Type B pancreatic cell (in vitro differentiated cells): ENCODE measurements around the gene RBM34. TPM values are rescaled to one million over a fixed set of nuclear protein-coding genes. Genes with fewer than 3 reads are reported as not detected.
A peak's percentile ranks its signal among the peaks of the same experiment; 100 is the strongest.

Source experiments
- DNase-seq: peaks from one replicate; pipeline ENCODE4 v3.0.0; 2021; ENCODE audit warnings: mixed read lengths; ENCODE audit not compliant: unreplicated experiment; ENCODE audit errors: extremely low spot score
- H3K27ac Mint-ChIP-seq: 2 replicates; pipeline ENCODE4 v1.8.0; 2021; ENCODE audit warnings: mild to moderate bottlenecking, mixed read lengths
- H3K27me3 Mint-ChIP-seq: 2 replicates; pipeline ENCODE4 v1.8.0; 2021; ENCODE audit warnings: mixed read lengths
- H3K36me3 Mint-ChIP-seq: 2 replicates; pipeline ENCODE4 v1.8.0; 2021; ENCODE audit warnings: mixed read lengths
- H3K4me1 Mint-ChIP-seq: one replicate; pipeline ENCODE4 v1.8.0; 2021; ENCODE audit warnings: mixed read lengths; ENCODE audit not compliant: unreplicated experiment
- H3K4me3 Mint-ChIP-seq: 2 replicates; pipeline ENCODE4 v1.8.0; 2021; ENCODE audit warnings: mild to moderate bottlenecking, mixed read lengths
- H3K9me3 Mint-ChIP-seq: 2 replicates; pipeline ENCODE4 v1.8.0; 2021; ENCODE audit warnings: mixed read lengths
- CTCF ChIP-seq: fragments of 200-600 bp; sonication (generic); conservative IDR thresholded peaks from 2 replicates; pipeline ENCODE4 v1.5.0; 2021; ENCODE audit warnings: antibody characterized with exemption, mild to moderate bottlenecking
- total RNA-seq: library from RNA; stranded (reverse); gene quantifications from 2 replicates; pipeline ENCODE4 v1.2.1, GENCODE V29; 2021; ENCODE audit warnings: low replicate concordance

The RBM34 gene
- total RNA-seq, 1 donor from 2014 or later = 74.9 TPM

DNA sequence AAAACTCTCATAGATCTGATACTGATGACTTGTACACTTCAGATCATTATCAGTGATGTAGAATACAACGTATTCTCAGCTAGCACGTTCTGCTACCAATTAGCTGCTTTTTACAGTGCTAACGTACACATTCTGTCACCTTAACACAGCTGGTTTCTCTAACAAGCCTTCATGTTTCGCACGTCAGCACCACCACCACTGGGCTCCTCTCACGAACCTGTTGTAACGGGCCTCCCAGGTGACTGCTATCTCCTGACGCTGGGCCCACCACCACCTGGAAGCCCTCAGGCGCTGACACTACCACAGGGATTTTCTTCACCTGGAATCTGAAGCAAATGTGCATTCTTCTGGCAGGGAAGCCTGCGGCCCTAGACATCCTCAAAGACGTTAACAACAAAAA lies 52.2 kb downstream of the RBM34 start:
- DNase-seq = peak; percentile 39
- Mint-ChIP-seq H3K4me3 (no peak overlapping the region), H3K27ac (peak overlapping the region; percentile 62), H3K4me1 (peaks cover 14% of the 10 kb centered on the region), H3K27me3 (no peaks in the 10 kb centered on the region), H3K36me3 (peaks cover 34% of the 10 kb centered on the region), H3K9me3 (no peaks in the 10 kb centered on the region)
- TF ChIP-seq CTCF = no peak

DNA sequence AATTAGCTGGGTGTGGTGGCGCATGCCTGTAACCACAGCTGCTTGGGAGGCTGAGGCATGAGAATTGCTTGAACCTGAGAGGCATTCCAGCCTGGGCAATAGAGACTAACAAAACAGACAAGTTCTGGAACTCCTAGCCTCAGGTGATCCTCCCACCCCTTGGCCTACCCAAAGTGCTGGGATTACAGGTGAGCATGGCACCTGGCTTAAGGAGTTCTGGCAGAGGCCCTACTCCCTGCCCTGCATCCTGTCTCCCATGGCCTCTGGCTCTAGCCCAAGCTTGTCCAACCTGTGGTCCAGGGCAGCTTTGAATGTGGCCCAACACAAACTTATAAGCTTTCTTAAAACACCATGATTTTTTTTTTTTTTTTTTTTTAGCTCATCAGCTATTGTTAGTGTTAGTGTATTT lies 52.9 kb downstream of the RBM34 start:
- H3K4me3 Mint-ChIP-seq = no peak overlapping the region
- DNase-seq = peak; percentile 48
- H3K27ac Mint-ChIP-seq = no peak overlapping the region
- H3K4me1 Mint-ChIP-seq = peaks cover 17% of the 10 kb centered on the region
- H3K27me3 Mint-ChIP-seq = no peaks in the 10 kb centered on the region
- H3K9me3 Mint-ChIP-seq = no peaks in the 10 kb centered on the region
- TF ChIP-seq CTCF = no peak
- peaks cover 28% of the 10 kb centered on the region for H3K36me3 Mint-ChIP-seq

DNA sequence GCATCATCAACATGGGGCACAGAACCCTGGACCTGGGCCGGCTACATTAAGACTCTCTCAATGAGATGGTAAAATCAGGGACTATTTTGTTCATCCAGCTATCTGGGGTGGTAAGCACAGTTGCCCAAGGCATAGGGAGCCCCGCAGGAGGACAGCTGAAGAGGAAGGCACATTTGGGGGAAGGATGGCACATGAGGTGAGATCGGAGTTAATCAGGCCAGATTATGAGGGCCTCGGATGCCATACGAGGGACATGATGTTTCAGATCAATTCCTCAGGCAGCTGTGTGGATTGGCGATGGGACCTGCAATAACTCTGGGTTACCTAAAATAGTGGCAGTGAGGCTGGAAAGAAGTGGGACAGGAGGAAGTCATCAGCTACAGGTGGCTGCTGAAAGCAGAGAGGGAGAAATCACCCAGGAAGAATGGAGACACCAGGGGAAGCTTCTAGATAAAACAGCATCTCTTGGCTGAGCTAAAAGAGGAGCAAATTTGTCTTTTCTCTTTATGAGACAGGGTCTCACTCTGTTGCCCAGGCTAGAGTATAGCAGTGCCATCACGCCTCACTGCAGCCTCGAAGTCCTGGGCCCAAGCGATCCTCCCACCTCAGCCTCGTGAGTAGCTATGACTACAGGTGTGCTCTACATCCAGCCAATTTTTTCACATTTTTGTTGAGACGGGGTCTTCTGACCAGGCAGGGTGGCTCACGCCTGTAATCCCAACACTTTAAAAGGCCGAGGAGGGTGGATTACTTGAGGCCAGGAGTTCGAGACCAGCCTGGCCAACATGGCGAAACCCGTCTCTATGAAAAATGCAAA lies 53.5 kb downstream of the RBM34 start:
- Mint-ChIP-seq H3K4me3 (no peak overlapping the region), H3K9me3 (no peaks in the 10 kb centered on the region), H3K27ac (peak overlapping the region; percentile 3), H3K4me1 (peaks cover 21% of the 10 kb centered on the region), H3K36me3 (peaks cover 22% of the 10 kb centered on the region), H3K27me3 (no peaks in the 10 kb centered on the region)
- DNase-seq = peak; percentile 25
- no peak for TF ChIP-seq CTCF

DNA sequence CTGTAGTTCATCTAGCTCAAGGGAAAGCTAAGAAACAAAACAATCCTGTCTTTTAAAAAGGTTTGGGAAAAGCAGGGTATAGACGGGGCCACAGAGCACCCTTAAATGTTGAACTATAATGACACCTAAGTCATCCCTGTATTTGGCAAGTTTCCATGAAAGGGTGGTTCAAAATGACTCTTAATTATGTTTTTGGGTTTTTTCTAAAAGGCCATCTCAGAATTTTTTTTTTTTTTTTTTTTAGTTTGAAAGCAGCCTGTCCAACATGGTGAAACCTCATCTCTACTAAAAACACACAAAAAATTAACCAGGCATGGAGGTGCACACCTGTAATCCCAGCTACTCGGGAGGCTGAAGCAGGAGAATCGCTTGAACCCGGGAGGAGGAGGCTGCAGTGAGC lies 54.6 kb downstream of the RBM34 start:
- TF ChIP-seq CTCF = no peak
- Mint-ChIP-seq H3K4me3 (no peak overlapping the region), H3K36me3 (peaks cover 22% of the 10 kb centered on the region), H3K27me3 (no peaks in the 10 kb centered on the region), H3K27ac (no peak overlapping the region), H3K4me1 (peaks cover 21% of the 10 kb centered on the region), H3K9me3 (no peaks in the 10 kb centered on the region)
- DNase-seq = no peak

- H3K27me3 Mint-ChIP-seq = no peaks in the 10 kb centered on the region
- peak overlapping the region; percentile 49 for H3K27ac Mint-ChIP-seq
- no peak for TF ChIP-seq CTCF
- H3K4me3 Mint-ChIP-seq = peak overlapping the region; percentile 88
- DNase-seq = no peak
- H3K4me1 Mint-ChIP-seq = peaks cover 21% of the 10 kb centered on the region
- no peaks in the 10 kb centered on the region for H3K9me3 Mint-ChIP-seq
- H3K36me3 Mint-ChIP-seq = peaks cover 17% of the 10 kb centered on the region
These were observed 55.7 kb downstream of the RBM34 start for GRCh38 chr1:235105051-235106043.
